ENCODE results near the gene PSG6. TPM values are rescaled to one million over a fixed set of nuclear protein-coding genes. Genes with fewer than 3 reads are reported as not detected.
"Not testable (repeated sequence)": the region's sequence is repeated elsewhere in the genome, so short reads cannot be mapped to it uniquely, and the experiment has no call there.

PSG6 gene
- total RNA-seq, 1 experiment from 2014 or later = not detected

DNA sequence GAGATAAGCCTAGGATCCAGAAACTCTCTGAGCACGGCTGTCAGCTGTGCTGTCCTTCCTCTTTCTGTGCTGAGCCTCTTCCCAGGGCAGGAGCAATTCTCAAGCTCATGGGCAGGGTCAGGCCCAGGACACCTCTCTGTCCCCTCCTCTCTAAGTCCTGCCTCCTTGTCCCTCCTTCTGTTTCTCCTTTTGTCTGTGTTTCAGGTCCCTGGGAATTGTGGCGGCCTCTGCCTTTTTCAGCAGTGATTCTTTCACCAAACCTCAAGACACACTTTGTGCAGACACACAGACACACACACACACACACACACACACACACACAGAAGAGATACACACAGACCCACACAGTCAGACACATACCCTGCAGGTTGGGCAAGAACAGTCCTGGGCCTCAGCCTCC lies 38.1 kb downstream of the PSG6 start, which contains the start of gene PSG1:
TSS of gene PSG1 (minus strand) at position 101 of the 400 bp plus-strand sequence. CDS start 132 bp downstream, outside the sequence.
- no peaks in the 10 kb centered on the region for H3K27me3 ChIP-seq
- H3K4me3 ChIP-seq = no peak within 1 kb of the TSS
- H3K36me3 ChIP-seq = peaks cover 13% of the 10 kb centered on the region
- DNase-seq = no peak
- no peaks in the 10 kb centered on the region for H3K9me3 ChIP-seq

DNA sequence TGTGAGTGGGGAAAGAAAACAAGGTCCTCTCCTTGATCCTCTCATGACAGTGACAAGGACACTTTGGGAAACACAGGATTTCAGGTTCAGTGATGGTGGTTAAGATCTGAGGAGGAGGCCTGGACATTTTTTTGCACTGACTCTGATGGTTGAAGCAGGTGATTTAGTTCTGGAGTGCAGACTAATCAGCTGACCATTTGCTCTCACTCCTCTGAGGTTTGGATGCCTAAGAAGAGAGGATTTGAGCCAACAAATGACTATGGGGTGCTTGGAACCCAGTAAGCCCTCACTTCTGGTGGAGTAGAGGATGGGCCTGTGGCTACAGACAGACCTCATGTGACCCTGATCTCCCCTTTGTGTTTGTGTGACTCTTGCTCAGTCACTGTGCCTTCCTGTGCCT lies 41.1 kb downstream of the PSG6 start:
- not testable (repeated sequence) for H3K27me3 ChIP-seq, H3K9me3 ChIP-seq, H3K4me3 ChIP-seq
- peak; percentile 77 for DNase-seq
- H3K36me3 ChIP-seq = peaks cover 20% of the 10 kb centered on the region; the same call in 1 of the 2 replicates

- DNase-seq = peak; percentile 80
- H3K27me3 ChIP-seq, H3K4me3 ChIP-seq, H3K9me3 ChIP-seq: not testable (repeated sequence)
- H3K36me3 ChIP-seq = peaks cover 25% of the 10 kb centered on the region; the same call in 1 of the 2 replicates
Observed at GRCh38 chr19:42875881-42876280, 41.8 kb downstream of the PSG6 start.

DNA sequence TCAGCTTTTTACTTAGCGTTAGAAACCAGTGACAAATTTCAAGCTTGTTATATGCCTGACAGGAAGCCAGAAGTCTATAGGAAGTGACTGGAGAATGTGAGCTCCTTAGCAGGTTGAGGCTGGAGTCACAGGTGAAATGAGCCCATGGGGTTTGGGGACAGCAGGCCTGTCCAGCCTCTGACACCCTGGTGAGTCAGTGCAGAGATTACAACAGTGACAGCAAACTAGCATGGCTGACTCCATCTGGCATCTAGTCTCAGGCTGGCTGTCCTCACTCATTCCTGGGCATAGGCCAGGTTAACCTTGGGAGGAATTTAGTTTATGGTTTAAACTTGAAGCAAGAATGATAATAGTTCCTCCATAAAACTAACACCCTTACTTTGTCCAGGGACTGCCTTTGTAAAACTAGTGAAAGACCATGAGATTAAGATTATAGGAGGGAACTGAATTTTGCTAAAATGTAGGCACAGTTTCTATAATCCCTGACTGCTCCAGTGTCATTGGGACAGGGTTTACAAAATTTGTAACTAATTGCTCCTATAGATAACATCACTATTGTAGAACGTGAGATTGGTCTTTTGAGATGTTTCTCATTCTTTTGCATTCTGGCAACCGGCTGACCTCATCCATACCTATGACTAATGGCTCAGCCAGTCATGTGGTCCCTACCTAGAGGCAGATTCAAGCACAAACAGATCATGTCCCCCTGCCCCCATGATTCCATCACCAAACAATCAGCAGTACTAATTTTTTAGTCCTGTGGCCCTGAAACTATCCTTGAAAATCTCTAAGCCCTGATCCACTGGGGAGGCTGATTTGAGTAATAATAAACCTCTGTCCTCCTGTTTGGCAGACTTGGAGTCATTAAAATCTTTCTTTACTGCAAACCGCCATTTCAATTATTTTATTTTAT lies 42.5 kb downstream of the PSG6 start:
- not testable (repeated sequence) for H3K4me3 ChIP-seq, H3K9me3 ChIP-seq, H3K27me3 ChIP-seq
- DNase-seq = peak; percentile 89
- H3K36me3 ChIP-seq = peaks cover 25% of the 10 kb centered on the region; the same call in 1 of the 2 replicates

DNA sequence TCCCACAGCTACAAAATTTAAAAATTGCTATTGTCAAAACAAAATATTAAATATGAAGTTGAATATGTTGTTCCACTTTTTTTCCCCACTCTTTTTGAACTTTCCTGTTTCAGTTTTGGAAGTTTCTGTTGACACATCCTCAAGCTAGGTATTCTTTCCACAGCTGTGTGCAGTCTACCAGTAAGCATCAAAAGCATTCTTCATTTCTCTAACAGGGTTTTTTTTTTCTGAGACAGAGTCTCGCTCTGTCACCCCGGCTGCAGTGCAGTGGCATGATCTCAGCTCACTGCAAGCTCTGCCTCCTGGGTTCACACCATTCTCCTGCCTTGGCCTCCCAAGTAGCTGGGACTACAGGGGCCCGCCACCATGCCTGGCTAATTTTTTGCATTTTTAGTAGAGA lies 43.6 kb downstream of the PSG6 start:
- not testable (repeated sequence) for H3K4me3 ChIP-seq, H3K27me3 ChIP-seq, H3K9me3 ChIP-seq, DNase-seq
- peaks cover 25% of the 10 kb centered on the region; the same call in 1 of the 2 replicates for H3K36me3 ChIP-seq

DNA sequence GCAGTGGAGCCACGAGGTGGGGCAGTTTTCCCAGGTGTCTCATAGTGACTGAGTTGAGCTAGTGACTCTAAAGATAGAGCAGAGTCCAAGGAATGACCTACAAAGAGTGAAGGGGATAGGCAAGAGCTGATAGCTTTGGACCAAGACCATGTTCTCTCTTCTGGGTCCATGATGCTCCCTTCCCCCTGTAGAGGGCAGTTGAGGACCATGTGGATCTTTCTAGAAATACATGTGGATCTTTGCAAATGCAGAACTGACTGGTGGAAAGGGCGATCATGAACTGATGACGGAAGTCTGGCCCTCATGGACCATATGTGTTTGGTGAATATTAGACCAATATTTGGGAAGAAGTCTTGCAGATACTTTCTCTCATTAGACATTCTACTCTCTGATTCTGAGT lies 45.1 kb downstream of the PSG6 start:
- no peaks in the 10 kb centered on the region for H3K27me3 ChIP-seq
- no peak overlapping the region for H3K4me3 ChIP-seq
- no peaks in the 10 kb centered on the region; the same call in 1 of the 2 replicates for H3K9me3 ChIP-seq
- DNase-seq = no peak
- peaks cover 21% of the 10 kb centered on the region for H3K36me3 ChIP-seq

- no peak for DNase-seq
Observed at GRCh38 chr19:42857544-42857867, 60.2 kb downstream of the PSG6 start.

GRCh38 chr19:42856866-42857543 lies 60.7 kb downstream of the PSG6 start:
- H3K9me3 ChIP-seq = peaks cover 40% of the 10 kb centered on the region
- not testable (repeated sequence) for H3K4me3 ChIP-seq, H3K27me3 ChIP-seq, DNase-seq
- H3K36me3 ChIP-seq = peaks cover 11% of the 10 kb centered on the region

More at GRCh38 chr19:42857544-42857867, 60.2 kb downstream of the PSG6 start:
- H3K27me3 ChIP-seq = no peaks in the 10 kb centered on the region
- no peak overlapping the region for H3K4me3 ChIP-seq
- peaks cover 11% of the 10 kb centered on the region for H3K36me3 ChIP-seq
- H3K9me3 ChIP-seq = peaks cover 44% of the 10 kb centered on the region

DNA sequence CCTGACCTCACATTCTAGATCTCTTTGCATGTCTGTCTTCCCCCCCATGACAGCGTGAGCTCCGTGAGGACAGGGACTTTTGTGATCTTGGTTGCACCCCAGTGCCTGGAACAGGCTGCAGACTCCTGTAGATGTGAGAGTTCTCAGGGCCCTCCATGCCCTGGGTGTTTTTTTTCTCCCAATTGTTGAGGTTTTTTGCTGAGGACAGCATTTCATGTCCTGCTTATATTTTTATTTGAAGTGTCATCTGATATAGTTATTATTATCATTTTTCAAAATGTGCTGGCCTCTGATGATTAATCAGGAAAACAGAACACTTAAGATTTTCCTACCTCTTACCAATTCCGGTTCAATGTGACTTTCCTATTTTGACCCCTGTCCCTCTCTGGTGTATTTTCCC lies 62.9 kb downstream of the PSG6 start:
- H3K27me3 ChIP-seq, H3K4me3 ChIP-seq, DNase-seq: not testable (repeated sequence)
- Histone ChIP-seq H3K36me3 (peaks cover 11% of the 10 kb centered on the region), H3K9me3 (peaks cover 23% of the 10 kb centered on the region)

GRCh38 chr19:42853231-42853630 lies 64.5 kb downstream of the PSG6 start:
- peaks cover 14% of the 10 kb centered on the region for H3K9me3 ChIP-seq
- H3K36me3 ChIP-seq, DNase-seq, H3K27me3 ChIP-seq, H3K4me3 ChIP-seq: not testable (repeated sequence)

DNA sequence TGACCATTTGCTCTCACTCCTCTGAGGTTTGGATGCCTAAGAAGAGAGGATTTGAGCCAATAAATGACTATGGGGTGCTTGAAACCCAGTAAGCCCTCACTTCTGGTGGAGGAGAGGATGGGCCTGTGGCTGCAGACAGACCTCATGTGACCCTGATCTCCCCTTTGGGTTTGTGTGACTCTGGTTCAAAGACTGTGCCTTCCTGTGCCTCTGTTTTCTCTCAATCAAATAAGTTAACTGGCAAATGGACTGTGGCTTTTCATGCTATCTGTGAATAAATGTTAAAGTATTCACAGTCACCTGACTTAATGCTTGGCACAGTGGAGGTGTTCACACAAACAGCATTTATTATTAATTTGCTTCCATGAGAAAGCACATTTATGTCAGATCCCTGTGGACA lies 64.9 kb downstream of the PSG6 start:
- H3K27me3 ChIP-seq, H3K4me3 ChIP-seq, H3K36me3 ChIP-seq: not testable (repeated sequence)
- DNase-seq = peak; percentile 74
- H3K9me3 ChIP-seq = peaks cover 10% of the 10 kb centered on the region

Other genes starting within 250 kb of the PSG6 start
- gene PSG3, start 177.4 kb downstream of the PSG6 start, total RNA-seq (2014; rRNA removed; shearing (Covaris generic); ENCODE audit: low replicate concordance) = not detected in 2 replicates
- not detected in 2 replicates for gene PSG8, start 152.2 kb downstream of the PSG6 start, total RNA-seq (2014; rRNA removed; shearing (Covaris generic); ENCODE audit: low replicate concordance)
- not detected in 2 replicates for gene PSG1, start 38.2 kb downstream of the PSG6 start, total RNA-seq (2014; rRNA removed; shearing (Covaris generic); ENCODE audit: low replicate concordance)
- not detected in 2 replicates for gene PSG7, start 19.3 kb upstream of the PSG6 start, total RNA-seq (2014; rRNA removed; shearing (Covaris generic); ENCODE audit: low replicate concordance)
- not detected in 2 replicates for gene PSG11, start 108.6 kb upstream of the PSG6 start, total RNA-seq (2014; rRNA removed; shearing (Covaris generic); ENCODE audit: low replicate concordance)
- gene PSG2, start 164.8 kb upstream of the PSG6 start, total RNA-seq (2014; rRNA removed; shearing (Covaris generic); ENCODE audit: low replicate concordance) = not detected in 2 replicates

All from MG63 (cell line).